RPMI8226 (cell line): ENCODE measurements around the gene GANC.

Experiments
- DNase-seq: peaks from one replicate; pipeline ENCODE4 v3.0.0-alpha.2; 2015

GANC gene

GRCh38 chr15:42348083-42348482 lies 75.1 kb downstream of the GANC start:
- no peak for DNase-seq

GRCh38 chr15:42349186-42349585 lies 76.2 kb downstream of the GANC start:
- DNase-seq = no peak

GRCh38 chr15:42352401-42352800 lies 79.4 kb downstream of the GANC start:
- DNase-seq = no peak

- DNase-seq = no peak
Observed at GRCh38 chr15:42353061-42353460, 80.1 kb downstream of the GANC start.

- DNase-seq = no peak
Observed at GRCh38 chr15:42354824-42355223, 81.8 kb downstream of the GANC start.

- DNase-seq = no peak
Observed at GRCh38 chr15:42355291-42355690, 82.3 kb downstream of the GANC start.

- DNase-seq = no peak
Observed at GRCh38 chr15:42356851-42357250, 83.8 kb downstream of the GANC start.

GRCh38 chr15:42358141-42358540 lies 85.1 kb downstream of the GANC start:
- DNase-seq = no peak

- no peak for DNase-seq
Observed at GRCh38 chr15:42359249-42359648, 86.2 kb downstream of the GANC start, which contains the start of gene CAPN3. TSS of gene CAPN3 (plus strand) at chr15:42359501. CDS start at chr15:42359806, 305 bp downstream.

GRCh38 chr15:42359985-42360384 lies 87.0 kb downstream of the GANC start:
- DNase-seq = no peak

- DNase-seq = no peak
Observed at GRCh38 chr15:42360535-42361112, 87.6 kb downstream of the GANC start.

- no peak for DNase-seq
Observed at GRCh38 chr15:42363487-42363886, 90.5 kb downstream of the GANC start.

GRCh38 chr15:42363942-42364341 lies 90.9 kb downstream of the GANC start:
- no peak for DNase-seq

GRCh38 chr15:42364529-42364928 lies 91.5 kb downstream of the GANC start:
- DNase-seq = no peak

- DNase-seq = no peak
Observed at GRCh38 chr15:42365921-42366550, 93.0 kb downstream of the GANC start.

GRCh38 chr15:42367041-42367440 lies 94.0 kb downstream of the GANC start:
- no peak for DNase-seq

GRCh38 chr15:42368096-42368495 lies 95.1 kb downstream of the GANC start:
- no peak for DNase-seq

GRCh38 chr15:42371096-42371495 lies 98.1 kb downstream of the GANC start:
- DNase-seq = peak; percentile 9

GRCh38 chr15:42373274-42373673 lies 100.3 kb downstream of the GANC start:
- DNase-seq = peak; percentile 17

- no peak for DNase-seq
Observed at GRCh38 chr15:42373936-42374335, 100.9 kb downstream of the GANC start.

GRCh38 chr15:42374810-42375209 lies 101.8 kb downstream of the GANC start:
- no peak for DNase-seq

- no peak for DNase-seq
Observed at GRCh38 chr15:42375252-42375651, 102.3 kb downstream of the GANC start.

GRCh38 chr15:42375941-42376340 lies 102.9 kb downstream of the GANC start:
- DNase-seq = no peak

GRCh38 chr15:42378011-42378410 lies 105.0 kb downstream of the GANC start:
- no peak for DNase-seq

- DNase-seq = no peak
Observed at GRCh38 chr15:42384597-42384996, 111.6 kb downstream of the GANC start.
